ENCODE measurements around the gene ARHGAP20.

Gene ARHGAP20

GRCh38 chr11:110711776-110712658, at the start of gene ARHGAP20:
Gene ARHGAP20 (minus strand): TSS chr11:110712437. CDS start chr11:110712231, 206 bp downstream.
- peak; percentile 9 for DNase-seq

DNA sequence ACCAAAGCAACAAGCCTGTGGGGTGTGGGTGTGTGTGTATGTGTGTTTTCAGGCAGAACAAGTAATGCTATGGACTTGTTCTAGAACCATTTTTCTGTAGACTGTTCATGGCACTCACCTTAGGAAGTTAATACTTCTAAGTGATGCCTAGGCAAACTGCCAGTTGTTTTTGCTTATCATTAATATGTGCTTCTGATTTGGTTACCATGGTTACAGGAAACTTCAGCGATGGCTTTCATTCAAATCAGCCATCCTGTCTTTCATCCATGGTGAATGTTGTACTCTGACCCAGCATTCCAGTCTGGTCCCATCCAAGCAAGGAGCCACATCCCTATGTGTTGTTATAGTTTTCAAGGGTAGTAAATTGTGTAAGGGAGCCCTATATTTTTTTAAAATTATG, 49.8 kb upstream of the ARHGAP20 start:
- DNase-seq: no peak

- DNase-seq: no peak
Observed at GRCh38 chr11:110761131-110761530, 48.9 kb upstream of the ARHGAP20 start.

DNA sequence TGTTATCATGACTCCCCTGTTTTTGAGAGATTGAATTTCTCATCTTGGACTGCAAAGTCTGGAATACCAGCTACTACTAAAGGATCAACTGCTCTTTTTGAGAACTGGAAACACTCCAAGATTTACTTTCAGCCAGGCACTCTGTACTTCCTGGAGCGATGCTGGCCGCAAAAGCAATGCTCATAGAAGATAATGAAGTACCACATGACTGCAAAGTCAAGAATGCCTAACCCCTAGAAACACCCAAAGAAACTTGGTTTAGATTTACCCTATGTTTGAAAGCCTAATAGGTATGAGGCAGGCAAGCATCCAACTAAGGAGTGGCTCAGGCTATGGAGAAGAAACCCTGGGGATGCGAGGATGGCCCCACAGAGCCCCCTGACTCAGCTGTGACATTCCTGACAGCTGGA, 47.7 kb upstream of the ARHGAP20 start:
- no peak for DNase-seq

- DNase-seq: no peak
Observed at GRCh38 chr11:110757962-110758755, 45.9 kb upstream of the ARHGAP20 start.

DNA sequence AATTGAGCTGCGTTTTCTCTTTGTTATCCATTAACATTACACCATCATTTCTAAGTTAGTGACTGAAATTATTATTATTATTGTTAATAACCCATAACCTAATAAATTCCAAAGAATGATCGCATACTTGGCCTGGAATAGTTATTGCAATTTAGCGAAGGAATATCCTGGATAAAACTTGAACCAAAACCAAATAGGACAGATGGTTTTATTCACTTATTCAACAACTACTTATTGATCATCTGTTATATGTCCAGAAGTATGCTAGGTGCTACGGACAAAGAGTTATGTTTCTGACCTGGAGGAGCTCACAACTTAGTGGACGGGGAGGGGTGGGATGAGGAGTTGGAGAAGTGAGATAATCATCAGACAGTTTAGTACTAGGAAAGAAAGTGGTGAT, 44.8 kb upstream of the ARHGAP20 start:
- no peak for DNase-seq

GRCh38 chr11:110755941-110756340, 43.7 kb upstream of the ARHGAP20 start:
- DNase-seq: no peak

DNA sequence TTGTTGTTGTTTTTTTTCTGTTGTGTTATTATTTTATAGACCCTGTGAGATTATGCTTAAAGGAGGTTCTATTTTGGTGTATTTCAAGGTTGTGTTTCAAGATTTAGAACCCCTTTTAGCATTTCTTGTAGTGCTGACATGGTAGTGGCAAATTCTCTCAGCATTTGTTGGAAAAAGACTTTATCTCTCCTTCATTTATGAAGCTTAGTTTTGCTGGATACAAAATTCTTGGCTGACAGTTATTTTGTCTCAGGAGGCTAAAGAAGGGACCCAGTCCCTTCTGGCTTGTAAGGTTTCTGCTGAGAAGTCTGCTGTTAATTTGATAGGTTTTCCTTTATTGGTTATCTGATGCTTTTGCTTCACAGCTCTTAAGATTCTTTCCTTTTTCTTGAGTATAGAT, 40.7 kb upstream of the ARHGAP20 start:
- DNase-seq: no peak

- no peak for DNase-seq
Observed at GRCh38 chr11:110750100-110750499, 37.9 kb upstream of the ARHGAP20 start.

- no peak for DNase-seq
Observed at GRCh38 chr11:110747531-110747930, 35.3 kb upstream of the ARHGAP20 start.

- DNase-seq: no peak
Observed at GRCh38 chr11:110738641-110739040, 26.4 kb upstream of the ARHGAP20 start.

- DNase-seq: no peak
Observed at GRCh38 chr11:110737593-110737992, 25.4 kb upstream of the ARHGAP20 start.

- no peak for DNase-seq
Observed at GRCh38 chr11:110736171-110736553, 23.9 kb upstream of the ARHGAP20 start.

DNA sequence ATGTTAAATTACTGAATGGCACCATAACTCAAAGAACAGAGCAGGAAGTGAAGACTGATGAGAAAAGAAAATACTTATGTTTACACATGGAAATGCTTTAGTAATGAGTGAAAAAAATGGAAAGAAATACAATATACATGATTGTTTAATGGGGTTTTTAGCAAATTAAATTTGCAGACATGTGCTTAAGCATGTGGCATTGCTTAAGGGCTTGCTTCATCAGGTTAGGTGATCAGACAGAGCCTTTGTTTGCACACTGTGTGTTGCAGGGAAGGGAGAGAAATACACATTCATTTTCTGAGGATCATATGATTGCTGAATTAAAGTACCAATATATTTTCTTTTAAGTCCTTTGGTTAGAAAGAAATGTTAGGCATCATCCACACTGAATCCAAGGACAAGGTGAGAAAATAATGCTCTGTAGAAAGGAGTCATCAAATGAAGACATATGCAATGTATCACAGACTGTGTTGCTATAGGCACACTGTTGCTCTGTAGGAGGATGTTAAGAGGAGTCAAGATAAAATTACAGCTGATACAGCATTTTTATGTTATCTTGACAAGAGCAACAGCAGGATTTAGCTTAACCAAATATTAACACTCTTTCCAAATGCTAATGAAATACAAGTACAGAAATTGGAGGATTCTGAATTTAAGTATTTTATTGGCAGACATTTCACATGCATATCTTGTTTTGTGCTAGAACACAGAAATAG, 23.4 kb upstream of the ARHGAP20 start:
- DNase-seq: no peak

DNA sequence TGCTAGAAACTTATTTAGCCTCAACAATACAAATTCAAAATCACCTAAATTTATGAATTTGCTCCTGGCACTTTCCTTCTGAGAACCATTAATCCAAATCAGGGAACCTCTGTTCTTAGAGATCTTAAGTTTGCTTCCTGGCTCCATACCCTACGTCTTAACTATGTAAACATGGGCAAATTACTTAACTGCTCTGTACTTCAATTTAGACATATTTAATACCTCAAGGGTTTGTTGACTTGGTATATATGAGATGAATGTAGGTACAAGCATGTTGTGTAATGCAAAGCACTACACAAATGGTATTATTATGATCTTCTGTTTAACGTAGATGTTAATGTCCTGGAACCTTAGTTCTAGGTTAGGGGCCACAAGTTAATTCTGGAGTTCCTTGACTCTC, 22.6 kb upstream of the ARHGAP20 start:
- DNase-seq: no peak

- no peak for DNase-seq
Observed at GRCh38 chr11:110730773-110731172, 18.5 kb upstream of the ARHGAP20 start.

DNA sequence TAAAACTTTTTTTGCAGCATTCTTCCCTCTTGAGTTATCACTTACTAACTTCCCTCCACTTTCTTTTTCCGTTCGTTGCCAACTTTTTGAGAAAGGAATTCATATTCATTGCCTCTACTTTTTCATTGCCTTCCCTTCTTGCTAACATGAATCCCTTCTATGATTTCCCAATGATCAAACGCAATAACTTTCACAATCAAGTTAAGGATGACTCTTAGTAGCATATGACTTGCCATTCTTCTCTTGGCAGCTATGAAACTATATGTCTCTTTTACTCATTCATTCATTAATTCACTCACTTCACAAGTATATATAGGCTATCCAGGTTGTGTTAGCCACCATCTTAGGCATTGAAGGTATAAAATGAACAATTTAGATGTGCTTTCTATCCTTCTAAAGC, 16.6 kb upstream of the ARHGAP20 start:
- DNase-seq: no peak

- no peak for DNase-seq
Observed at GRCh38 chr11:110728476-110728875, 16.2 kb upstream of the ARHGAP20 start.

- DNase-seq: no peak
Observed at GRCh38 chr11:110724358-110724757, 12.1 kb upstream of the ARHGAP20 start.

- DNase-seq: no peak
Observed at GRCh38 chr11:110720431-110721275, 8.4 kb upstream of the ARHGAP20 start.

- no peak for DNase-seq
Observed at GRCh38 chr11:110716361-110716760, 4.1 kb upstream of the ARHGAP20 start.

GRCh38 chr11:110715541-110715940, 3.3 kb upstream of the ARHGAP20 start:
- DNase-seq: no peak

DNA sequence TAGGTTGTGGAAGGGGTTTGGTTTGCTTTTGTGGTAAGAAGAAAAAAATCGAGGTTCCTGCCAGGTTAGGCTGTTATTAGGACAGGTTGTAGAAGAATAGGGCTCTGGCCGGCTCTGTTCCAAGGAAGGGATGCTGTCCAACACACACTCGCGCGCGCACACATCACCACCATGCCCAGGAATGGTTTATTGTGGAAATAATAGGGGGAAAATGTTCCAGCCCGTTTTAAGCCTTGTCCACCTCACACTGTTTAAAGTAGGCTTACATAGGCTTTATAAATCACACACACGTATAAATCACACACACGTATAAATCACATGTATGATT, 1.2 kb upstream of the ARHGAP20 start:
- no peak for DNase-seq
